Kidney (tissue), 14 donors: ENCODE measurements around the gene AQP1. TPM values are rescaled to one million over a fixed set of nuclear protein-coding genes. Genes with fewer than 3 reads are reported as not detected.

Source experiments
- DNase-seq, 5 donors: peaks; one replicate each; pipeline ENCODE4 v3.0.0-alpha.2; 2013 to 2020
- FAIRE-seq: peaks from 2 replicates; lab custom pipeline; 2012; peaks lifted over from hg19 to GRCh38; lab: Jason Lieb, UNC
- H3K27ac ChIP-seq, 2 donors: one replicate each; pipeline ENCODE4 v1.7.0; 2013; ENCODE audit warnings: low read depth in 2 of 2, low read length in 2 of 2, inconsistent platforms in 1 of 2
- H3K27me3 ChIP-seq: one replicate; pipeline ENCODE4 v1.7.1; 2013; ENCODE audit warnings: low read length, inconsistent platforms; ENCODE audit not compliant: control insufficient read depth, insufficient read depth
- H3K36me3 ChIP-seq, 3 donors: one replicate each; pipeline versions ENCODE4 v1.7.0 to v1.7.1; 2013; ENCODE audit warnings: low read length in 3 of 3, control low read depth in 1 of 3, inconsistent platforms in 1 of 3; ENCODE audit not compliant: insufficient read depth in 3 of 3, control insufficient read depth in 2 of 3
- H3K4me1 ChIP-seq, 3 donors: one replicate each; pipeline versions ENCODE4 v1.7.0 to v1.7.1; 2013; ENCODE audit warnings: low read length in 3 of 3, inconsistent platforms in 1 of 3, low read depth in 1 of 3; ENCODE audit not compliant: control insufficient read depth in 2 of 3, insufficient read depth in 2 of 3
- H3K4me3 ChIP-seq, 3 donors: one replicate each; pipeline versions ENCODE4 v1.7.0 to v1.8.1; 2013; ENCODE audit warnings: low read length in 3 of 3, control low read depth in 1 of 3, inconsistent platforms in 1 of 3
- H3K9ac ChIP-seq, 3 donors: one replicate each; pipeline versions ENCODE4 v1.7.0 to v1.7.1; 2013; ENCODE audit warnings: low read length in 3 of 3, control low read depth in 1 of 3, inconsistent platforms in 1 of 3
- H3K9me3 ChIP-seq, 3 donors: one replicate each; pipeline versions ENCODE4 v1.7.0 to v1.7.1; 2013; ENCODE audit warnings: low read length in 3 of 3, control low read depth in 1 of 3, inconsistent platforms in 1 of 3; ENCODE audit not compliant: control insufficient read depth in 2 of 3, insufficient read depth in 1 of 3
- intact Hi-C: fragments of 100-400 bp; cut with DNase I; formaldehyde crosslinking; loops from one replicate; pipeline ENCODE4 v1.11.1; 2022
- polyA plus RNA-seq: library from polyadenylated mRNA; stranded (reverse); fragments of 350-450 nt; fragmentation: Illumina TruSeq; extraction: RNeasy Lipid Tissue Mini Kit (QIAGEN cat#74804); gene quantifications from one replicate; pipeline ENCODE4 v1.2.3, GENCODE V29; 2014; ENCODE audit warnings: low read depth, low replicate concordance; ENCODE audit not compliant: insufficient read depth
- total RNA-seq: library from RNA; stranded (reverse); fragmentation: NEBNext Ultra II Directional; extraction: Animal tissue kit (Norgen Biotek cat#: 25700); gene quantifications from one replicate; pipeline ENCODE4 v1.2.1, GENCODE V29; 2021
- TF ChIP-seq, protein P1 (sequence below): IDR thresholded peaks from 3 replicates; pipeline ENCODE4 v1.5.1; 2012; ENCODE audit warnings: mild to moderate bottlenecking, moderate library complexity, borderline replicate concordance; ENCODE audit not compliant: insufficient read depth; ENCODE audit errors: extremely low read depth
- donor health status: control.
- donor health status: control.
- donor health status: control.
- donor health status: control.
- donor health status: control.
- donor health status: DM: yes; HTN: yes; CAD: no.
- donor health status: Normal renal cell carcinoma (clear cell type).

Gene AQP1
- total and polyA plus RNA-seq, 2 donors from 2014 or later, result 291 to 617 TPM

DNA sequence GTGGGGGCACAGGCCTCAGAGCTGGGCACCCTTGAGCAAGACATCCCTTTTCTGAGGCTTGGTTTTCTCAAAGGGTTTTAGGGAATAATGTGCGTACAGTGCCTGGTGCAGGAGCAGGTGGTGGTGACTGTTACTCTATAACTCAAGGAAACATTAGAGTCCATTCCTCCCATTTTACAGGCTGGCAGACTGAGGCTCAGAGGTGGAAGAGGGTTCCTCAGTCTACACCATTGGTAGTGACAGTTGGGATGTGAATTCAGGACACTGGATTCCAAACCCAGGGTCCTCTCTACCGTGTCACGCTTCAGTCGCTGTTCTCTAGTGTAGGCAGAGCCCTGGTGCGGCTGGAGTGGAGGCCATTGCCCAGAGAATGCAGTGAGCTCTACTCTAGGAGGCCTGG, 40.0 kb upstream of the AQP1 start:
- DNase-seq (no peak), FAIRE-seq (no peak)
- peaks cover 0 to 4% (median 0%) of the 10 kb centered on the region in 3 donors for H3K4me1 ChIP-seq
- H3K27ac ChIP-seq, result no peak overlapping the region
- H3K4me3 ChIP-seq, result no peak overlapping the region
- TF ChIP-seq, protein P1, sequence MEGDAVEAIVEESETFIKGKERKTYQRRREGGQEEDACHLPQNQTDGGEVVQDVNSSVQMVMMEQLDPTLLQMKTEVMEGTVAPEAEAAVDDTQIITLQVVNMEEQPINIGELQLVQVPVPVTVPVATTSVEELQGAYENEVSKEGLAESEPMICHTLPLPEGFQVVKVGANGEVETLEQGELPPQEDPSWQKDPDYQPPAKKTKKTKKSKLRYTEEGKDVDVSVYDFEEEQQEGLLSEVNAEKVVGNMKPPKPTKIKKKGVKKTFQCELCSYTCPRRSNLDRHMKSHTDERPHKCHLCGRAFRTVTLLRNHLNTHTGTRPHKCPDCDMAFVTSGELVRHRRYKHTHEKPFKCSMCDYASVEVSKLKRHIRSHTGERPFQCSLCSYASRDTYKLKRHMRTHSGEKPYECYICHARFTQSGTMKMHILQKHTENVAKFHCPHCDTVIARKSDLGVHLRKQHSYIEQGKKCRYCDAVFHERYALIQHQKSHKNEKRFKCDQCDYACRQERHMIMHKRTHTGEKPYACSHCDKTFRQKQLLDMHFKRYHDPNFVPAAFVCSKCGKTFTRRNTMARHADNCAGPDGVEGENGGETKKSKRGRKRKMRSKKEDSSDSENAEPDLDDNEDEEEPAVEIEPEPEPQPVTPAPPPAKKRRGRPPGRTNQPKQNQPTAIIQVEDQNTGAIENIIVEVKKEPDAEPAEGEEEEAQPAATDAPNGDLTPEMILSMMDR, result no peak
- intact Hi-C loops, result no loop called here
- peaks cover 0 to 7% (median 0%) of the 10 kb centered on the region in 3 donors for H3K9me3 ChIP-seq
- no peaks in the 10 kb centered on the region for H3K27me3 ChIP-seq
- H3K9ac ChIP-seq, result no peak overlapping the region
- H3K36me3 ChIP-seq, result peaks cover 0 to 13% (median 13%) of the 10 kb centered on the region in 3 donors

GRCh38 chr7:30873207-30873606, 38.4 kb upstream of the AQP1 start:
- H3K9me3 ChIP-seq, result peaks cover 0 to 7% (median 0%) of the 10 kb centered on the region in 3 donors
- H3K27ac ChIP-seq, result no peak overlapping the region
- intact Hi-C loops, result no loop called here
- peaks cover 0 to 13% (median 13%) of the 10 kb centered on the region in 3 donors for H3K36me3 ChIP-seq
- no peak overlapping the region for H3K4me3 ChIP-seq
- H3K27me3 ChIP-seq, result no peaks in the 10 kb centered on the region
- FAIRE-seq (no peak), DNase-seq (no peak)
- no peaks in the 10 kb centered on the region for H3K4me1 ChIP-seq
- H3K9ac ChIP-seq, result no peak overlapping the region
- TF ChIP-seq, protein P1, result no peak

DNA sequence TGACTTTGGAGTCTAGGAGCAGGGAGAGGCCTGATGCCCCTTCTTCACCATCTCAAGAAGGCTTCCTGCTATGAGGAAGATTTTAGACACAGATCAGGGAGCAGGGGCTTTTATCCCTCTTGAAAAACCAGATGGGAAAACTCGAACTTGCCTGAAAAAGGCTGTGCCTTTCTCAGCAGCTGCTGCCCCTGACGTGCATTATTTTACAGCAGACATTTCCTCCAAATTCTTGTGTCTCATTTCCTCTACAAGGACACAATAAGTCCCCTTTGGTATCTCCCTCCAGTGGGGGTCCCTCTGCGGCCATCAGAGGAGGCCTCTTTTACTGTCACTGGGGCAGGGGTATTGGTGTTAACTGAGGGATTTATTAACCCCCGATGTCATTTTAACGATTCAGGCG, 38.0 kb upstream of the AQP1 start:
- Histone ChIP-seq H3K9me3 (peaks cover 0 to 7% (median 0%) of the 10 kb centered on the region in 3 donors), H3K36me3 (peaks cover 0 to 13% (median 13%) of the 10 kb centered on the region in 3 donors), H3K27ac (no peak overlapping the region), H3K4me3 (no peak overlapping the region), H3K27me3 (no peaks in the 10 kb centered on the region), H3K4me1 (no peaks in the 10 kb centered on the region), H3K9ac (no peak overlapping the region)
- intact Hi-C loops, result no loop called here
- TF ChIP-seq, protein P1, result no peak
- FAIRE-seq, result no peak
- DNase-seq, result peak in 2 of 5 donors; percentile 44 to 74
